ENCODE measurements around the gene OLAH. TPM values are rescaled to one million over a fixed set of nuclear protein-coding genes. Genes with fewer than 3 reads are reported as not detected.

Gene OLAH
- total and polyA plus RNA-seq, 4 donors: 0.49 to 20.6 (median 4.6) TPM; not detected in 1

DNA sequence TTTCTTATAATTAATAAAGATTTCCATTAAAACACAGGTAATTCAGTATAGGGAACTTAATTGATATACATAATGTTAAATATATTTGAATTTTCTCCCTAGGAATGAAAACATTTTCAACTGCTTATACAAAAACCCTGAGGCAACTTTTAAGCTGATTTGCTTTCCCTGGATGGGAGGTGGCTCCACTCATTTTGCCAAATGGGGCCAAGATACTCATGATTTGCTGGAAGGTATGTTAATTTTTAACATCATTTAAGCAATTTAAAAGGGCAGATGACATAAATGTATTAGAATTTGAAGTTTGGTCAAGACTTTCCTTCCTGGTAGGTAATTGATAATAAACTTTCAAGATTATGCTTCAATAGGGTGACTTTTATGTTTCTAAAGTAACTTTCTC, 5.8 kb downstream of the OLAH start:
- Histone ChIP-seq H3K4me3 (no peak overlapping the region), H3K27ac (ENCODE audit: low read depth in 1 of 2, low read length in 1 of 2) (no peak overlapping the region), H3K4me1 (ENCODE audit: control insufficient read depth in 5 of 5, insufficient read depth in 5 of 5, low read length in 5 of 5) (peaks cover 0 to 8% (median 0%) of the 10 kb centered on the region in 5 donors), H3K27me3 (ENCODE audit: control insufficient read depth in 3 of 3, insufficient read depth in 3 of 3, low read length in 2 of 3) (peaks cover 0 to 3% (median 0%) of the 10 kb centered on the region in 3 donors), H3K9me3 (ENCODE audit: control insufficient read depth in 4 of 4, insufficient read depth in 3 of 4, low read length in 3 of 4) (no peaks in the 10 kb centered on the region), H3K9ac (ENCODE audit: insufficient read depth in 1 of 2, low read length in 2 of 2) (no peak overlapping the region), H3K36me3 (ENCODE audit: control insufficient read depth in 4 of 4, insufficient read depth in 4 of 4, low read length in 4 of 4) (no peaks in the 10 kb centered on the region)
- ATAC-seq (ENCODE audit: insufficient read depth, low FRiP score) (no peak), DNase-seq (no peak)
- TF ChIP-seq, protein P1, sequence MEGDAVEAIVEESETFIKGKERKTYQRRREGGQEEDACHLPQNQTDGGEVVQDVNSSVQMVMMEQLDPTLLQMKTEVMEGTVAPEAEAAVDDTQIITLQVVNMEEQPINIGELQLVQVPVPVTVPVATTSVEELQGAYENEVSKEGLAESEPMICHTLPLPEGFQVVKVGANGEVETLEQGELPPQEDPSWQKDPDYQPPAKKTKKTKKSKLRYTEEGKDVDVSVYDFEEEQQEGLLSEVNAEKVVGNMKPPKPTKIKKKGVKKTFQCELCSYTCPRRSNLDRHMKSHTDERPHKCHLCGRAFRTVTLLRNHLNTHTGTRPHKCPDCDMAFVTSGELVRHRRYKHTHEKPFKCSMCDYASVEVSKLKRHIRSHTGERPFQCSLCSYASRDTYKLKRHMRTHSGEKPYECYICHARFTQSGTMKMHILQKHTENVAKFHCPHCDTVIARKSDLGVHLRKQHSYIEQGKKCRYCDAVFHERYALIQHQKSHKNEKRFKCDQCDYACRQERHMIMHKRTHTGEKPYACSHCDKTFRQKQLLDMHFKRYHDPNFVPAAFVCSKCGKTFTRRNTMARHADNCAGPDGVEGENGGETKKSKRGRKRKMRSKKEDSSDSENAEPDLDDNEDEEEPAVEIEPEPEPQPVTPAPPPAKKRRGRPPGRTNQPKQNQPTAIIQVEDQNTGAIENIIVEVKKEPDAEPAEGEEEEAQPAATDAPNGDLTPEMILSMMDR (IDR thresholded peaks at IDR 0.05; ENCODE audit: control extremely low read depth, extremely low read depth): no peak

DNA sequence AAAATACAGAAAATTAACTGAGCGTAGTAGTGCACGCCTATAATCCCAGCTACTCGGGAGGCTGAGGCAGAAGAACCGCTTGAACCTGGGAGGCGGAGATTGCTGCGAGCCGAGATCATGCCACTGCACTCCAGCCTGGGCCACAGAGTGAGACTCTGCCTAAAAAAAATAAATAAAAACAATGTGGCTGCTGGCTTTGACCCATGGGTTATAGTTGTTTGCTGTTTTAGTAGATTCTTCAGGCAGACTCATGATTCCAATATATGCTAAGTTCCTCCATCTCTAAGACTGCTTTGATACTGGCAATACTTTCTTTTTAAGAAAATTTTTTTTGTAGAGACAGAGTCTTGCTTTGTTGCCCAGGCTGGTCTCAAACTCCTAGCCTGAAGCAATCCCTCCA, 8.4 kb downstream of the OLAH start:
- no peak for ATAC-seq (ENCODE audit: insufficient read depth, low FRiP score)

DNA sequence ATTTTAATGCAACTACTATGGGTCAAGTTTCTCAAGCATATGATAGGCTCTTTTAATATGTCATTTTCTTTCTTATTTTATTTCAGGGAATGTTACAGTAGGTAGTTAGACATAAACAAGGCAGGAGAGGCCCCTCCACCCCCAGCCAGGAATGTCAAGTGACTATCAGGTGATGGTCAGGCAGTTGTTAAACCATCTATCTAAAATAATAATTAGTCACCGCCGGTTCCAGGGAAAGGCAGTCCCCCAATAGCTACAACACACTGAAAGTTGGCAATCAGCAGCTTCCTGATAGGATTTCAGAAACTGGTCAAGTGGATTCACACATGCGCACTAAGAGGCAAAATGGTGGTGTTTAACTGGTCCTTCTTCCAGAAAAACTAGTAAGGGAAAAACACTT, 9.3 kb downstream of the OLAH start:
- Histone ChIP-seq H3K4me3 (no peak overlapping the region), H3K27ac (ENCODE audit: low read depth in 1 of 2, low read length in 1 of 2) (no peak overlapping the region), H3K4me1 (ENCODE audit: control insufficient read depth in 5 of 5, insufficient read depth in 5 of 5, low read length in 5 of 5) (no peaks in the 10 kb centered on the region), H3K9ac (ENCODE audit: insufficient read depth in 1 of 2, low read length in 2 of 2) (no peak overlapping the region), H3K27me3 (ENCODE audit: control insufficient read depth in 3 of 3, insufficient read depth in 3 of 3, low read length in 2 of 3) (peaks cover 0 to 3% (median 0%) of the 10 kb centered on the region in 3 donors), H3K36me3 (ENCODE audit: control insufficient read depth in 4 of 4, insufficient read depth in 4 of 4, low read length in 4 of 4) (no peaks in the 10 kb centered on the region), H3K9me3 (ENCODE audit: control insufficient read depth in 4 of 4, insufficient read depth in 3 of 4, low read length in 3 of 4) (no peaks in the 10 kb centered on the region)
- DNase-seq: no peak
- ATAC-seq (ENCODE audit: insufficient read depth, low FRiP score): no peak
- 63 to 86% methylated on average over 3 of the region's 3 CpGs for WGBS, 2 donors
- TF ChIP-seq, protein P1 (IDR thresholded peaks at IDR 0.05; ENCODE audit: control extremely low read depth, extremely low read depth): no peak

More for the DNA sequence above, 8.4 kb downstream of the OLAH start:
- DNase-seq: no peak
- no peak overlapping the region for H3K4me3 ChIP-seq
- no peaks in the 10 kb centered on the region for H3K36me3 ChIP-seq (ENCODE audit: control insufficient read depth in 4 of 4, insufficient read depth in 4 of 4, low read length in 4 of 4)
- TF ChIP-seq, protein P1 (IDR thresholded peaks at IDR 0.05; ENCODE audit: control extremely low read depth, extremely low read depth): no peak
- H3K4me1 ChIP-seq (ENCODE audit: control insufficient read depth in 5 of 5, insufficient read depth in 5 of 5, low read length in 5 of 5): peaks cover 0 to 2% (median 0%) of the 10 kb centered on the region in 5 donors
- no peak overlapping the region for H3K9ac ChIP-seq (ENCODE audit: insufficient read depth in 1 of 2, low read length in 2 of 2)
- H3K27me3 ChIP-seq (ENCODE audit: control insufficient read depth in 3 of 3, insufficient read depth in 3 of 3, low read length in 2 of 3): peaks cover 0 to 3% (median 0%) of the 10 kb centered on the region in 3 donors
- no peaks in the 10 kb centered on the region for H3K9me3 ChIP-seq (ENCODE audit: control insufficient read depth in 4 of 4, insufficient read depth in 3 of 4, low read length in 3 of 4)
- no peak overlapping the region for H3K27ac ChIP-seq (ENCODE audit: low read depth in 1 of 2, low read length in 1 of 2)
- 88% methylated on average over 7 of the region's 7 CpGs for WGBS, 2 donors

DNA sequence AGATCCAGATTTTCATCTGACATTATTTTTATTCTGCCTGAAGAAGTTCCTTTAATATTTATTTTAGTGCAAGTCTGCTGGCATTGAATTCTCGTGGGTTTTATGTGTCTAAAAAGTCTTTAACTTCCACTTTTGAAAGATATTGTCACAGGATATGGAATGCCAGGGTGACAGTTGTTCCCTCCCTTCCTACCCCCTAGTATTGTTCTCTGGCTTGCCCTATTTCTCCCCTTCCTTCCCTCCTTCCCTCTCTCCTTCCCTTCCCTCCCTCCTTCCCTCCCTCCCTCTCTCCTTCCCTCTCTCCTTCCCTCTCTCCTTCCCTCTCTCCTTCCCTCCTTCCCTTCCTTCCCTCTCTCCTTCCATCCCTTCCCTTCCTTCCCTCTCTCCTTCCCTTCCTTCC, 14.9 kb downstream of the OLAH start:
- DNase-seq: no peak
- H3K36me3 ChIP-seq (ENCODE audit: control insufficient read depth in 4 of 4, insufficient read depth in 4 of 4, low read length in 4 of 4): no peaks in the 10 kb centered on the region
- no peaks in the 10 kb centered on the region for H3K27me3 ChIP-seq (ENCODE audit: control insufficient read depth in 3 of 3, insufficient read depth in 3 of 3, low read length in 2 of 3)
- no peaks in the 10 kb centered on the region for H3K4me1 ChIP-seq (ENCODE audit: control insufficient read depth in 5 of 5, insufficient read depth in 5 of 5, low read length in 5 of 5)
- ATAC-seq (ENCODE audit: insufficient read depth, low FRiP score): no peak
- TF ChIP-seq, protein P1 (IDR thresholded peaks at IDR 0.05; ENCODE audit: control extremely low read depth, extremely low read depth): no peak
- no peak overlapping the region for H3K9ac ChIP-seq (ENCODE audit: insufficient read depth in 1 of 2, low read length in 2 of 2)
- H3K4me3 ChIP-seq: no peak overlapping the region
- no peaks in the 10 kb centered on the region for H3K9me3 ChIP-seq (ENCODE audit: control insufficient read depth in 4 of 4, insufficient read depth in 3 of 4, low read length in 3 of 4)
- H3K27ac ChIP-seq (ENCODE audit: low read depth in 1 of 2, low read length in 1 of 2): no peak overlapping the region
- WGBS, 2 donors: 48 to 52% methylated on average over 1 of the region's 1 CpG
